Midbrain (tissue), 1 donor: ENCODE data around the gene SRL.

Experiments
- DNase-seq: peaks from one replicate; lab custom pipeline; 2025; lab: John Stamatoyannopoulos, UW

The SRL gene

DNA sequence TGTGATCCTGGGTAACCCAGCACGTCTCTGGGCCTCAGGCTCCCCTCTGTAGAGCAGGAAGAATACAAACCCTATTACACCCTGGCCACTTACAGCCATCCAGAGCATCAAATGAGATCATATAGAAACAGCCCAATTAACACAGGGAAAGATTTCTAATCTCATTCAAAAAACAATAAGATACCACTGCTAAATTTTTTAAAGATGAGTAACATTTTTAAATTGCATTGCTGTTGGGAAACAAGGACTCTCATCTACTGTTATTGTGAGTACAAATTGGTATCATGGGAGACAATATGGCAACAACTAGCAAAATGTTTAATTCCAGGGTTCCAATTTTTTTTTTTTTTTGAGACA lies 41.1 kb downstream of the SRL start:
- no peak for DNase-seq

DNA sequence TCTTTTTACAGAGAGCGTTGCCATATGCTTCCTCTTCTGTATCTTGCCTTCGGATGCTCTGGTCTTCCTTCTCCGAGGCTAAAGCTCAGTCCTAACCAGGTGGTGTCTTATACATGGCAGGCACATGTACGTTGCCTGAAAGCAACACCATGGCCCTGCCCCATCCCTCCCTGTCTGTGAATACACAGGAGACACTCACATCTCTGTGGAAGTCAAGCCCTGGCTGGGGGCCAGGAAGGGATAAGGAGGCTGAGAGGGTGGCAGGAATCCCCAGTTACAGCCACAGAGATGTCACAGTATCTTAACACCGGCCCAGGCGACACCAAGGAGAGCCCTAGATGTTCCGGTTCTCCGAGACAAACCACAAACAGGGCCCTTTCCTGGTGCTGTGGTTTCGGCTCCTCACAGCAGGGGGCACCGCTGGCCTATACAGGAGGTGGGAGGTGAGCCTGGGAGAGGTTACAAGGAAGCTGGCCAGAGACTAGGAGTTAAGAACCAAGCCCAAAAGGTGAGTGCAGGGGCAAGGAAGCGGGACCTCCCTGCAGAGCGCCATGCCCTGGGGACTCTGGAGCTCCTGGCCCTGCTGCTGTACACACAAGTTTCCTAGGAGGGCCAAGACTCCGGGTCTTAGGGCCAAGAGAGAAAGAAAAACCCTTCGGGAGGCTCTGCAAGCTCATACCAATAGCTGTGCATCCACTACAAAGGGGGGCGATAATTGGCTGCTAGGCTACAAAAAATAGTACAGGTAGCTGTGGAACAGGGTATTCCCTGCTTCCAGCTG lies 41.7 kb downstream of the SRL start:
- DNase-seq, result peak; percentile 13

DNA sequence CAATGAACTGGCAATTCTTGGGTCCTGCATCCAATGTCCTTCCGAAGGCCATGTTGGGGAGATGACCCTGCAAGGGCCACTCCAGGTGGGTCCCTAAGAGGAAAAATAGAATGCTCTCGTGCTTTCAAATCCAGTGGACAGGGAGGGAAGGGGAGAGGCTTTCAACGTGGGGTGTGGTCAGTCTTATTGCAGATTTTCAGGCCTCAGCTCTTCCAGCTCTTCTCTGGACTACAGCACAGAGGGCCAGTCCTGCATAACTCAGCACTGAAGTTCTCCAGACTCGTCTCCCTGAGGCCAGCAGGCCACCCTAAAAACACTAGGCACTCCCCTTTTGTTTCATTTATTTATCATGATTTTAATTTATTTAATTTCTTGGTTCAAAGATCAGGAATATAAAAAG lies 43.1 kb downstream of the SRL start:
- DNase-seq, result no peak

DNA sequence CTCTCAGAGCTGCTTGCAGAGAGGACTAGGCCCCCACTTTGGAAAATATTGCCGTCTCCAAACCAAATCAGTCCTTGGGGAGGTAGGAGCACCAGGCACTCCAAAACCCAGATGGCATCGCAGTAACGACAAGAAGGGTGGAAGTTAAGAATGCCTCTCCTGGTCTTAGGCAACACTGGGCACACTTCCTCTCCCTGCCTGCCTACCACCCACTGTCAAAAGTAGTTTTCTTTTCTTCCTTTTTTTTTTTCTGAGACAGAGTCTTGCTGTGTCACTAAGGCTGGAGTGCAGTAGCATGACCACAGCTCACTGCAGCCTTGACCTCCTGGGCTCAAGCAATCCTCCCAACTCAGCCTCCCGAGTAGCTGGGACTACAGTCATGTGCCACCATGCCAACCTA lies 47.2 kb downstream of the SRL start:
- DNase-seq, result no peak

DNA sequence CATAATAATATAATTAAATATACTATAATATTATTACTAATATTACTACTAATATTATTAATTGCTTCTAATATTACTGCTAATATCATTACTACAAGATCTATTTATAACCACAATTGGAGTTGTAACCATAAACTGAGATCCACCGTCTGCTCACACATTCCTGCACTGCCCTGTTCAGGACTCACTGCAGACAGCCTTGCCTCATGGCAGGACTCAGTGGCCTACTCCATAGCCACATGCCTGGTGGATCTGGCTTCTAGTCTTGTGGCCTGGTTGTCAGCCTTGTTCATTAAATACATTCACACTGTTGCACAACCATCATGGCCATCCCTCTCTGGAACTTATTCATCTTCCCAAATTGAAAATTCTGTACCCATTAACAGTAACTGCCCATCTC lies 48.0 kb downstream of the SRL start:
- DNase-seq, result no peak

DNA sequence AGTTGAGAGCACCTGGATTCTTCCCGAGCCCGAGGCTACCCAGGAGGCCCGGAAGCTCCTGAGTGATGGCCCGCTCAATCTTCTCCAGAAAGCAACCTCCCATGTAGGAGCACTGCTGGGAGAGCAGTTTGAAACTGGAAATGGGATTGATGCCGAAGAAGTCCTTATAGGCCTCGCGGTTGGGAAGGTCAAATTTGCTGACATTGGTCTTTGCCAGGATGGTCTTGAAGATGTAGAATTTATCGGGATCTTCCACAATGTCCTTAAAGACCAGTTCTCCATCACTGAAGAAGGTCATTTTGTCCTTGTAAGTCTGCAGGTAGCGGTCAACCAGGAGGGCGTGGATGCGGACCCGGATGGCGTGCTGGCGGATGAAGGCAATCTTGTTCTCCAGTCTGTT lies 49.7 kb downstream of the SRL start:
- DNase-seq, result no peak

DNA sequence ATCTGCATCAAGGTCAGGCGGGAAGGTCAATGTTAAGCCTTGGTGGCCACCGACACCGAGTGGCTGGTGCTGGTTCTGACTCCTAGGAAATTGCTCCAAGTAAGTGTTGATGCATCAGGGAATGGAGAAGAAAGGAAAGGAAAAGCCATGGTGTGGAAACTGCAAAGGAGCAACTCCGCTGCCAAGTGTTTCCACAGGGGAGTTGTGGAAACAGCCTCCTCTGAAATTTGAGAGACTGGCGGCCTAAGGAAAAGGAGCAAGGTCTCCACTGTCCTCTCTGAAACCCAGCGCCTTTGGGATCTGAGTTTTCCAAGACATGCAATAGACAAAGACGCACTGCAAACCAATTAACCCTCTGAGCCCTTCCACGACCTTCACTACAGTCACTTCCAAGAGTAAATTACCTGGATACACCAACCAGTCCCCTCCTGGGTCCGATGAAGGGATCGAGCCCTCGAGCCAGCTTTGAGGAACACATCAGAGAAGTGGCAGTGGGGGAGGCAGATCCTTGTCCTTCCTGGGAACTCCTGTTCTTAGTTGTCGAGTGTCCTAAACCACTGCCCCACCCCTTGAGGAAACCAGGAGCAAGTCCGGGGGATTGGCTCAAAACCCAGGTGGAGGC lies 51.1 kb downstream of the SRL start:
- no peak for DNase-seq

DNA sequence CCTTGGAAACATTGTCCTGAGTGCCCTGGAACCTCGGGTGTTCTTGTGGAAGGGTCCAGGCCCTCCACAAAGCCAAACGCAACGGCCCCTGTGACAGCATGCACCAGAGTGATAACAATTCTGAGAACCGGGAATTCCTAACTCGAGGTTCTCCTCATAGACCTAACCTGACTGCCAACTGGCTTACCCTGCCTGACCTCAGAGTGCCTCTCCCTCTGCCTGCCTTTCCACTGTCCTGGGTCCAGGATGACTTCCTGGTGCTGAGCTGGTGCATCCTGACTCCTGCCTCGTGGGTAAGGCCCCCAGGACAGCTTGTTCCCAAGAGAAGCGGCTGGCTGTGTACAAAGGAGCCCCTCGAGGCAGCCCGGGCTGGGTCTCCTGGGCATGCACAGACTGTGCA lies 51.8 kb downstream of the SRL start:
- no peak for DNase-seq

DNA sequence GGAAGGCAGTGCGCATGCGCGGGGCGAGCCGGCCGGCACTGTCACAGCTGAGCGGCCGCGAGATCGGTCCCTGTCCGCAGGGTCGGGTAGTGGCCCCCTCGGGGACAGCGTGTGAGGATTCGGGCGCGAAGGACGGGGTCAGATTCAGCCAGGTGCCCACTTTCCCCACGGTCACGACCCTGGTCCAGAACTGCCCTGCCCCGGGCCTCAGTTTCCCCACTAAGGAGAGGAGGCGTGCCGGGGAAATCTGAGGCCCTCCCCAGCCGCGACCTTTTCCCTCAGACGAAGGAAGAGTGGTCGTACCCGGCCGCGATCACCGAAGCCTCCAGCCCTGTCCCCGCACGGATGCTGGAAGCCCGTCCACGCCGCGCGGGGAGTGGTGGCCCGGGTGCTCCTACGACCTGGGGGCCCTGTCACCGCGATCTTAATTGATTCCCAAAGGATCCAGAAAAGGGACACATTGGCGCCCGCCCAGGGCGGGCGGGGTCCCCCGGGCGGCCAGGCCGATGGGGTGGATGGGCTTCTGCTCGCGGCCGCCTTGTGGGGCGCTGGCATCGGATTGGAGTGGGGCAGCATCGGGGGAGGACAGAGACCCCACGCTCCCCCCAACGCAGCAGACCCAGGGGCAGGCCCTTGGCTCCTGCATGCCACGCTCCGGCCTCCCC lies 57.7 kb downstream of the SRL start:
- no peak for DNase-seq

DNA sequence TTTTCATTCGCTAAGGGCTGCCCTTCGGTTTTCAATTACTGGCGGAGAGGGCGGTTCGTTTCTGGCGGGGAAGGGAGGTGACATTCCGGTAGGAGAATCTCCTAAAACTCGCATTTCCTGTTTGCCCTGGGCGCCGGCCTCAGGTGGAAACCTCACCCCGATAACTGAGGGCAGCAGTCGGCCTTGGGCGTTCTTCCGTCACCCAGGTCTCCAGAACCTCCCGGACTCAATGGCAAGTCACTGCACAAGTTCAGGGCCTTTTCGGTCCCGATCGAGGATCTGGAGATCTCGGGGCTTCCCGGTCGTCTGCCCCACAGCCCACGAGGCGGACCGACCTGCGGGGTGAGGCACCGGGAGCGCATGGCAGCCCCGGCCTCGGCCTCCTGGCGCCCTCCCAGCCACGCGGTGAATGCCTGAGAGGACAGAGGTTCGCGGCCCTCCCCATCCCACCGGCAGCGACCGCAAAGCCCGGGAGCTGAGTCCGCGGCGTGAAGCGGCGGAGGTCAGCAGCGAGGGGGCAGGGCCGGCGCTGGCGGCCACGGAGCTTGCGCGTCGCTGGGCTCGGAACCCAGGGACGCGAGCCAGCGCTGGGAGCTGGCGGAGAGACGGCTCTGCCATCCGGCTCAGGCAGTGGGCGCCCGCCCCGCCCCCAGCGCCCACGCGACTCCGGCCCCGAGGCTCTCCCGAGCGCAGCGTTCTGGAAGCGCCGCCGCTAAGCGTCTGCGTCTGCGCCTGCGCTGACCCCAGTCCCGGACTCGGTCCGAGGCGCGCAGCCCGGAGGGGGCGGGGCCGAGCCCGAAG lies 58.4 kb downstream of the SRL start:
- peak; percentile 92 for DNase-seq

DNA sequence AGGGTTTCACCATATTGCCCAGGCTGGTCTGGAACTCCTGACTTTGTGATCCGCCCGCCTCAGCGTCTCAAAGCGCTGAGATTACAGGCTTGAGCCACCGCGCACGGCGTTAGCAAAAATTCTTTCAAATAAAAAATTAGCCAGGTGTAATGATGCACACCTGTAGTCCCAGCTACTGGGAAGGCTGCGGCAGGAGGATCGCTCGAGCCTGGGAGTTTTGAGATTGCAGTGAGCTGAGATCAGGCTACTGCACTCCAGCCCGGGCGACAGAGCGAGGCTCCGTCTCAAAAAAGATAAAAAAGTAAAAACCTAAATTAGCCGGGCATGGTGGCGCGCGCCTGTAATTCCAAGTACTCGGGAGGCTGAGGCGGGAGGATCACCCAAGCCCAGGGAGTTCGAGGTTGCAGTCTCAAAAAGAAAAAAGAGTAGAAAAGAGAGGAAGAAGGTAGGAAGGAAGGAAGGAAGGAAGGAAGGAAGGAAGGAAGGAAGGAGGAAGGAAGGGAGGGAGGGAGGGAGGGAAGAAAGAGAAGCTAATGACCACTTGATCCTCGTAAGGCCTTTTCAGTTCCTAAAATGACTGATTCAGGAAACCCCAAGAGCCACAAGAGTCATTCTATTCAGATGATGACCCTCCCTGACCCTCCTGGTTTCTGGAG lies 59.2 kb downstream of the SRL start:
- no peak for DNase-seq

DNA sequence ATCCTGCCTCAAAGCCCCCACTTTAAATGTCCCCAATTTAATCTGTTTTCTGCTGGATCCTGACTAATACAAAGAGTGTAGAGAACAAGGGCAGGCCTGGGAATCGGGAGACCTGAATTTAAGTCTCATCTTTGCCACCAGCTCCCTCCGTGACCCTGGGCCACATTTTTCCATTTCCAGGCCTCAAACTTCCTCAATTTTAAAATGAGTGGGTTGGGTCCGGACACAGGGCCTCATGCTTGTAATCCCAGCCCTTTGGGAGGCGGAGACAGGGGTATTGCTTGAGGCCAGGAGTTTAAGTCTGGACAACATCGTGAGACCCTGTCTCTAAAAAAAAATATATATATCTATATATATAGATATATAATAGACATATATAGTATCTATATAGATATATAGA lies 61.4 kb downstream of the SRL start:
- DNase-seq, result no peak

DNA sequence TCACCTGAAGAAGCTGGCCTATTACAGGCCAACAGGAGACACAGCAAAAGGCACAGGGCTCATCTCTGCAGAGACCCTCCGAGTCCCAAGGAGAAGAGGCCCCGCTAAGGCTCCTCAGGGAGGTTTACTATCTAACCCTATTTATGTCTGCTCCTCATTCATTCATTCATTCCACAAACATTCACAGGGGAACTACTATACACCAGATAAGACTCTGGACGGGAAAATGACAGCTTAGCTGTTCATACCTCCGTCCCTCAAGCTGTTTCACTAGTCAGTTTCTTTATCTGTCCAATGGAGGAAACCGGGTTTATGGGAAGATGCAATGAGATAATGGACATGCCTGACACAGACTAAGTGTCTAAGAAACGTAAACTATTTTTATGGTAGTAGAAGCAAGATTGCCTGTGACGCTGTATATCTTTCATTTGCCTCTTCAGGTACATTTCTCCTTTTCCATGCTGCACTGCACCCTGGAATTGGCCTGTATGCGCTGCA lies 62.1 kb downstream of the SRL start:
- no peak for DNase-seq

DNA sequence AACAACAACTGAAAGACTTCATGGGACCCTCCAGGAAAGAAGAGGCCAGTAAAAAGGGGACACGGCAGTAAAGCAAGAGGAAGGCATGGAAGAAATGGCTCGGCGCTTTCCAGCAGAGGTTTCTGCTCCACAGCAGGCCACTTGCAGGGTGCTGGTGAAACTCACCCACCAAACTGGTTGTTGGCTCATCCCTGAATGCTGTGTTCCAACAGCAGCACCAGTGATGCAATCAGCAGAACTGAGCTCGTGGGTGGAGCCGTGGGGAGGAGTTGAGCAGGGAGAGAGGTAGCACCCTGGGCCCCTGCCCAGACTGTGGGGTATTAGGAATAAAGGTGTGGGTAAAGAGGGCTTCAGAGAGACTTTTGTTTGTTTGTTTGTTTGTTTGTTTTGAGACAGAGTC lies 62.9 kb downstream of the SRL start:
- DNase-seq, result no peak

DNA sequence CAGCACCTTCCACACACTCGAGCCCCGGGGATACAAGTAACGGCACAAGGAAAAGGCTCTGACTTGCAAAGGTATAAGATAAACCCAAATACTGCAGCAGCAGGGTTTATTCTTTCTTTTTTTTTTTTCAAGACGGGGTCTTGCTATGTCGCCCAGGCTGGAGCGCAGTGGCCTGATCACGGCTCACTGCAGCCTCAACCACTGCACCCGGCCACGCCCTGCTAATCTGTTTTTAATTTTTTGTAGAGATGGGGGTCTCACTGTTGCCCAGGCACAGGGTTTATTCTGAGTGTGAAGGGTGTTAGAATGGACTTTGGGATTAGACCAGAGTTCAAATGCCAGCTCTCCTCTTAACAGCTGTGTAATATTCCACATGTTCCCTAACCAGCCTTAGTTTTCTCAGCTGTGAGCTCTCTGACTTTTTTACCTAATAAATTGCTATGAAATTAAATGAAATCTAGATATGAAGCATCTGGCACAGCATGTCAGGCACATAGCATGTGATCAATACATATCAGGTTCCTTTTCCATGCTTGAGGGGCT lies 63.3 kb downstream of the SRL start:
- no peak for DNase-seq

DNA sequence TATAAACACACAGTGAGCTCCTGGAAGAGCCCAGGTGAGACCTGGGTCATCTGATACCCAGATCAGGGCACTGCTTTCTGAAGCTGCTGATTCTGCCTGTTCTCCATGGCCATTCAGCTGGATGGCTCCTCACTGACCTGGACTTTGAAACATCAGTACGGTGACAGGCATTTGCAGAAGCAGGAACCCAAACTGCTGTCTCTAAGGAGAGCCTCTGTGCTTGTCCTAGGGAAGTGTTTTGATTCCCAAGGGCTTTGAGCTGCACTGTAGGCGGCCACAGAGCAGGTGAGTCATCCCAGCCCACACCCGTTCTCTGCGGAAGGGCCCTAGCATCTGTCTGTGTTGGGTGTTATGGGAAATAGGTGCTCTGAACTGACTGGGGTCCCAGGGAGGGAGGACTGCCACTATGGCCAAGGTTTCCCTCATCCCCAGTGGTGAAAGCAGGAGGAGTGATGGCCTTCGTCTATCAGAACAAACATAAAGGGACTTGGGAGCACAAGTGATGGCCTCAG lies 64.9 kb downstream of the SRL start:
- DNase-seq, result no peak

DNA sequence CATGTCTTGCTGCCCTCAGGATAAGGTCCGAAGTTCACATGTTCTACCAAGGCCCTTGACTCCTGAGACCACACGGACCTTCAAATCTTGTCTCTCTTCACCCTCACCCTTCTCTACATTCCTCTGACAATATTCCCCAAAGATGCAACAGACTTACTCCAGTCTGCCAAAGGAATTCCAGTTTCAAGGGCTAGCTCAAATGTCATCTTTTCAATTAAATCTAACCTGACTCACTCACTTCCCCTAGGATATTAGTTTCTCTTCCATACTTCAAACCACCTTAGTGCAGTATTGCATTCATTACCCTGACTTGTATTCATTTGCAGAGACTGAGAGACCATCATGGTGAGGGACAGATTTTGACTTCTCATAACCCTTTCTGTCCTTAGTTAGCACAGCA lies 66.0 kb downstream of the SRL start:
- no peak for DNase-seq

DNA sequence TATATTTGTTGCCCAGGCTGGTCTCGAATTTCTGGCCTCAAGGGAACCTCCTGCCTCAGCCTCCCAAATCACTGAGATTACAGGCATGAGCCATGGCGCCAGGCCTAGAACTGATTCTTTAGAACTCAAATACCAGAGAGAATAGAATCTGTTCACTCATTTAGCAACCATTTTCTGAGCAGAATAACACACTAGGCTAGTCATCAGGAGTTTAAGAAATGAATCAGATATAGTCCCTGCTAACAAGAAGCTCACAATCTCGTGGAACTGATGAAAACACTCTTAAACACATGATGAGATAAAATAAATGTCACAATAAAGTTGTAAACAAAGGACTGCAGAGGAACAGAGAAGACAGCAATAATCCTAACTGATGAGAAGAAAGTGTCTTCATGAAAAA lies 69.8 kb downstream of the SRL start:
- no peak for DNase-seq

DNA sequence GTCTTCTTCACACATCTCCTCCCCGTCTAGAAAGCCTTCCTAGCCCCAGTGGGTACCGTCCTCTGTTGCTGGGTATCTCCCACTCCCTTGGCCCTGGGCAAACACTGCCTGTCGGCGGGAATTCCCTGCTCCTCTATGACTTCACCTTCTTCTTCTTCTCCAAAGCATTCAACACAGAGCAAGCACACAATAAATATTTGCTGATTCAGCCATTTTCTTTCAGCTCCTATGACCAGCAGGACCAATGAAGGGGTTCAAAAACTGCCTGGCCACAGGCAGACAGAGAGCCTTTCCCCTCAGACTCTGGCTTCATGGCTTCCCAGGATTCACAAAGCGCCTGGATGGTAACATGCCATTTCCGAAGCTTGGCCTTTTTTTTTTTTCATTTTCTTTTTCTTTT lies 72.5 kb downstream of the SRL start:
- no peak for DNase-seq

DNA sequence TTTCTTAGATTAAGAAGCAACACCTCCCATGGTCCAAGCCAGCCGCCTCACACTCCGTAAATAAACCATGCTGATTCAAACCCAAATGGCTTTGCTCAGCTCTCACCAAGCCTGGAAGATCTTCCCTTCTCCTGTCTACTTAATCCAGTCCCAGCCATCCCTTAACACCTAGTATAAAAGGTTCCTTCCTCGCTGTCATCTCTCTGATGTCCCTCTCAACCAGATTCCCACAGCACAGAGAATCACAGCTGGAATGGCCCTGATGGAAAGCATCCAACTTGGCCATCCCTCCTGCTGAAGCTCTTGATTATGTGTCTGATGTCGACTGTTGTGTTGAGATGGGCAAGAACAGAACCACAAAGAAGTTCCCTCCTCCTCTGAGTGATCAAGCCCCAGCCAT lies 75.1 kb downstream of the SRL start:
- DNase-seq, result no peak

DNA sequence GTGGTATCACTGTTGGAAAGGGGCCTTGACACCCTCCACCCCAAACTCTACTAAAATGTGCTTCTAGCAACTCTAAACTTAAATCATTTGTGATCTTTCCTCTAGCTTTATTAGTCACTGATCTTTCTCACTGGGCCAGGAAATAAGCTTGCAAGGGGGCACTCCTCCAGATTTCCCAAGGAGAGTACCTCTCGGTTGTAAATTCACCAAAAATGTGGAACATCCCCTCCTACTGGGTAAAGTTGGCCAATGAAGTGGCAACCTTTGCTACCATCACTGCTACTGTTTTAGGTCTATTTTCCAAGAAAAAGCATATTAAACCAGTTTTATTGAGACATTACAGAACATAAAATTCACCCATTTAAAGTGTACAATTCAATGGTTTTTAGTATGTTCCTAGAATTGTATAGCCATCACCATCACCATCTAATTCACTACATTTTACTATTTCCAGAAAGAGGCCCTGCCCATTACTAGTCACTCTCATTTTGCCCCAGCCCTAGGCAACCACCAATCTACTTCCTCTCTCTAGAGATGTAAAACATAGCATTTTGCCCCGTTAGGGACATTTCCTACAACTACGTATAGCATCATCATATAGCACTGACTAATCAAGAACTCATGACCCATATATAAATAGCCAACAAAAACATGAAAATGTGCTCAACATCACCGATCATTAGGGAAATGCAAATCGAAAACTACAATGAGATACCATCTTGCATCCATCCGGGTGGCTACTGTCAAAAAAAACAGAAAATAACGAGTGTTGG lies 81.0 kb downstream of the SRL start:
- no peak for DNase-seq
